IMR-90 (cell line): Measurements from ENCODE around the gene KCNMA1.

Source experiments
- CEBPB ChIP-seq: IDR thresholded peaks from 2 replicates; pipeline ENCODE4 v1.6.1; 2012; ENCODE audit warnings: low read depth, low read length, improper control_type of control experiment
- MAFK ChIP-seq: IDR thresholded peaks from 2 replicates; pipeline ENCODE4 v1.6.1; 2012; ENCODE audit warnings: low read depth, low read length, improper control_type of control experiment
- NFE2L2 ChIP-seq: fragments of 150-350 bp; IDR thresholded peaks from 2 replicates; pipeline ENCODE4 v1.6.1; 2016; ENCODE audit warnings: low read depth, mild to moderate bottlenecking, low read length
- POLR2A ChIP-seq: IDR thresholded peaks from 2 replicates; pipeline ENCODE4 v1.6.1; 2012; ENCODE audit warnings: mild to moderate bottlenecking, low read depth, low read length
- RAD21 ChIP-seq: IDR thresholded peaks from 2 replicates; pipeline ENCODE4 v1.6.1; 2012; ENCODE audit warnings: low read length, improper control_type of control experiment
- RFX5 ChIP-seq: IDR thresholded peaks from 2 replicates; pipeline ENCODE4 v1.8.0; 2012; ENCODE audit warnings: low read depth, mild to moderate bottlenecking, low read length, moderate library complexity
- TF ChIP-seq, protein P1 (sequence below): conservative IDR thresholded peaks from 2 replicates; pipeline ENCODE4 v1.5.1; 2012; ENCODE audit warnings: mild to moderate bottlenecking, low read depth, low read length, improper control_type of control experiment
- TF ChIP-seq, protein P2 (sequence below): fragments of 150-350 bp; IDR thresholded peaks from 2 replicates; pipeline ENCODE4 v1.6.1; 2016; ENCODE audit warnings: low read depth, mild to moderate bottlenecking, low read length, moderate library complexity, borderline replicate concordance

DNA sequence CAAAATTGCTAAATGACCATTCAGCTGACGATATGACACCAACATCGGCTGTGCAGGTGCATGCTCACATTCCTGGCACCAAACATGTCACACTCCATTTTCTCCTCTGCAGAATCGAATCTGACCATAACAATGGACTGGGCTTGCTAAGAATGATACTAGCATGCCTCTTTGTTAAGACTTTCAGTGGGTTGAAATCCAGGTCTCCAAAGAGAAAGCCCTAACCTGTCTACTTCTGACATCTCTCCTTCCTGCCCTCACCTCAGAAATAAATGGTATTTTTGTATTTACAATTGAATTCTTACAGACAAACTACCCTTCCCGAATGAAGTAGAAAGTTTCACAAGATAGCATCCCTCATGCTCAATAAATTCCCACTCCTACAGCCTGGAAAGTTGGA is 373.9 kb downstream of the KCNMA1 start:
- TF ChIP-seq, protein P1, sequence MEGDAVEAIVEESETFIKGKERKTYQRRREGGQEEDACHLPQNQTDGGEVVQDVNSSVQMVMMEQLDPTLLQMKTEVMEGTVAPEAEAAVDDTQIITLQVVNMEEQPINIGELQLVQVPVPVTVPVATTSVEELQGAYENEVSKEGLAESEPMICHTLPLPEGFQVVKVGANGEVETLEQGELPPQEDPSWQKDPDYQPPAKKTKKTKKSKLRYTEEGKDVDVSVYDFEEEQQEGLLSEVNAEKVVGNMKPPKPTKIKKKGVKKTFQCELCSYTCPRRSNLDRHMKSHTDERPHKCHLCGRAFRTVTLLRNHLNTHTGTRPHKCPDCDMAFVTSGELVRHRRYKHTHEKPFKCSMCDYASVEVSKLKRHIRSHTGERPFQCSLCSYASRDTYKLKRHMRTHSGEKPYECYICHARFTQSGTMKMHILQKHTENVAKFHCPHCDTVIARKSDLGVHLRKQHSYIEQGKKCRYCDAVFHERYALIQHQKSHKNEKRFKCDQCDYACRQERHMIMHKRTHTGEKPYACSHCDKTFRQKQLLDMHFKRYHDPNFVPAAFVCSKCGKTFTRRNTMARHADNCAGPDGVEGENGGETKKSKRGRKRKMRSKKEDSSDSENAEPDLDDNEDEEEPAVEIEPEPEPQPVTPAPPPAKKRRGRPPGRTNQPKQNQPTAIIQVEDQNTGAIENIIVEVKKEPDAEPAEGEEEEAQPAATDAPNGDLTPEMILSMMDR: no peak
- TF ChIP-seq POLR2A (no peak), CEBPB (no peak), NFE2L2 (no peak), RFX5 (no peak), MAFK (no peak), RAD21 (no peak)
- TF ChIP-seq, protein P2, sequence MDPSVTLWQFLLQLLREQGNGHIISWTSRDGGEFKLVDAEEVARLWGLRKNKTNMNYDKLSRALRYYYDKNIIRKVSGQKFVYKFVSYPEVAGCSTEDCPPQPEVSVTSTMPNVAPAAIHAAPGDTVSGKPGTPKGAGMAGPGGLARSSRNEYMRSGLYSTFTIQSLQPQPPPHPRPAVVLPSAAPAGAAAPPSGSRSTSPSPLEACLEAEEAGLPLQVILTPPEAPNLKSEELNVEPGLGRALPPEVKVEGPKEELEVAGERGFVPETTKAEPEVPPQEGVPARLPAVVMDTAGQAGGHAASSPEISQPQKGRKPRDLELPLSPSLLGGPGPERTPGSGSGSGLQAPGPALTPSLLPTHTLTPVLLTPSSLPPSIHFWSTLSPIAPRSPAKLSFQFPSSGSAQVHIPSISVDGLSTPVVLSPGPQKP: no peak
